ENCODE data around the gene NOTO.
"Not testable (repeated sequence)": the region's sequence is repeated elsewhere in the genome, so short reads cannot be mapped to it uniquely, and the experiment has no call there.

NOTO gene

GRCh38 chr2:73200281-73200680 is 2.1 kb upstream of the NOTO start:
- not testable (repeated sequence) for DNase-seq

- DNase-seq, result peak in 2 of 3 donors; percentile 8 to 17
These were observed 794 bp downstream of the NOTO start for GRCh38 chr2:73203055-73203681.

GRCh38 chr2:73205611-73206010 is 3.2 kb downstream of the NOTO start:
- no peak for DNase-seq

DNA sequence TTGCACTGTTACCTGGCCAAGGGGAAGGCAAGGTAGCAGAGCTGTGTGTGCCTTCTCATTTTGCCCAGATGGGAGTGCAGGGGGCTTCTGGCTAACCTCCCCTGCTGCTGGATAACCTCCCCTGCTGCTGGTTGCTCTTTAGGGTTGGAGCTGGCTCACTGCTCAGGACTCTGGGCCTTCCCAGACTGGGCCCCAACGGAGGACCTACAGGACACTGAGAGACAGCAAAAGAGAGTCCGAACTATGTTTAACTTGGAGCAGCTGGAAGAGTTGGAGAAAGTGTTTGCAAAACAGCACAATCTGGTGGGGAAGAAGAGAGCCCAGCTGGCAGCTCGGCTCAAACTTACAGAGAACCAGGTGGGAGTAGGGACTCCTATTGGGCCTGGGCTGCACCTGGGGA is 5.9 kb downstream of the NOTO start:
- no peak for DNase-seq

- no peak for DNase-seq
These were observed 7.6 kb downstream of the NOTO start for GRCh38 chr2:73210019-73210418.

DNA sequence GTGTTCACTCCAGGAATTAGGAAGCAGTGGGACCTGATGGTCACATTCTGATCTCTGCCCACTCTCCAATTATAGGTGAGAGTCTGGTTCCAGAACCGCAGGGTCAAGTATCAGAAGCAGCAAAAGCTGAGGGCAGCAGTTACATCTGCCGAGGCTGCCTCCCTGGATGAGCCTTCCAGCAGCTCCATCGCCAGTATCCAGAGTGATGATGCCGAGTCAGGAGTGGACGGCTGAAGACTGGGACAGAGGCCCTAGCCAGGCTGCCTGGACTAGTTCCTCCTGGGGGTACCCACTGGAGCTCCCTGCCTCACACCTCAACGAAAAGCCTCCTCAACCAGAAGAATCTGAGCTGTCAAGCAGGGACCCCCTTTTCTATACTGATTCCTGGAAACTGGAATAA is 8.3 kb downstream of the NOTO start:
- no peak for DNase-seq

DNA sequence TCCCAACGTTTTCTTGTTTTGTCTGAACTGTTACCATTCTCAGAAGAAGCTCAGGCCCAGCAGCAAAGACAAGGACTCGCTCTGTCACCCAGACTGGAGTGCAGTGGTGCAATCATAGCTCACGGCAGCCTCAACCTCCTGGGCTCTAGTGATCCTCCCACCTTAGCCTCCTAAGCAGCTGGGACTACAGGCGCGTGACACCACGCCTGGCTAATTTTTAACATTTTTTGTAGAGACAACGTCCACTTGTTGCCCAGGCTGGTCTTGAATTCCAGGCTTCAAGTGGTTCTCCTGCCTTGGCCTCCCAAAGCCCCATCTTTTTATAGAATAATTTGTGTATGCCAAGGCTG is 9.7 kb downstream of the NOTO start:
- no peak for DNase-seq

DNA sequence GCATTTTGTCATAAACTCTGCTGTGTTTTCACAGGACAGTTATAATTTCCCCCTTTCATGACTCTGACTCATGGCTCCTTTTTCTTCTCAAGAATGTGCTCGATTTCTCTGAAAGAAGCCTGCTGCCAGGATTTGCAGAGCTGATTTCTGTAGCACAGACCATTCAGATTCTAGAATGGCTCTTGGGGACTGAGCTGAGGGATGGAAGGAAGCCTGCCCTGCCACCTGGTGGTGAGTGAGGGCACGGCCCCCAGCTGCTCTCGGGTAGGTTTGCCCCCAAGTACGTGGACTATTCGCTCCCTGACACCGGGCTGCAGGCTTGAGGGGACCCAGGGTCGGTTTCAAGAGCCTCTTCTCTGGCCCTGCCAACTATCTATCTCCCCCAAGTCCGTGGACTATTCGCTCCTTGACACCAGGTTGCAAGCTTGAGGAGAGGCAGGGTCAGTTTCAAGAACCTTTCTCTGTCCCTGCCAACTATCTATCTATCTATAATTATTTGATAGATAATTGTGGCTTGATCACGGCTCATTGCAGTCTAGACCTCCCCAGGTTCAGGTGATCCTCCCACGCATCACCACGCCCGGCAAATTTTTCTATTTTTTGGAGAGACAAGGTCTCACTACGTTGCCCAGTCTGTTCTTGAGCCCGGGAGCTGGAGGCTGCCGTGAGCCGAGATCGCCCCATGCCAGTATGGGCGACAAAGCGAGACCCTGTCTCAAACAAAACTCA is 10.2 kb downstream of the NOTO start:
- peak; percentile 66 to 86 (median 78) for DNase-seq

GRCh38 chr2:73214120-73215035 is 12.0 kb downstream of the NOTO start, which contains the start of gene SMYD5:
TSS of gene SMYD5 (plus strand) at chr2:73214245. CDS start at chr2:73214267, 22 bp downstream.
- DNase-seq, result peak; percentile 93 to 96 (median 95)

DNA sequence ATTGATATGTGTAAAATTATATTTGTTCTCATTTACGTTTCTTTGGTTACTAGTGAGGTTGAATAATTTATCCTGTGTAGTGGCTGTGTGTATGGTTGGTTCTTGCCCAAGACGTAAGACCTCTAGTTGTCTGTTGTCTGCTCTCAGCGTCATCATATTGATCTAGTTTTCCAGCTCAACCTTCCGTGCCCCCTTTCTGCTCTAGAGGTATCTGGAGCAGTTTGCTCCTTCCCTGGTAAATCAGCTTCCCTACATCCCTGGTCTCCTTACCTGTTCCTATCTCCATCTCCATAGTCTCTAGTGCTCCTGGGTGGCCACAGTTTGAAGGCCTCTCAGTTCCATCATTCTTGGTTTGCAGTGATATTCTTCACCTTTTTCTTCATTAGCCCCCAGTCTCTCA is 12.9 kb downstream of the NOTO start:
- DNase-seq, result no peak

- no peak for DNase-seq
These were observed 14.8 kb downstream of the NOTO start for GRCh38 chr2:73217160-73217559.

DNA sequence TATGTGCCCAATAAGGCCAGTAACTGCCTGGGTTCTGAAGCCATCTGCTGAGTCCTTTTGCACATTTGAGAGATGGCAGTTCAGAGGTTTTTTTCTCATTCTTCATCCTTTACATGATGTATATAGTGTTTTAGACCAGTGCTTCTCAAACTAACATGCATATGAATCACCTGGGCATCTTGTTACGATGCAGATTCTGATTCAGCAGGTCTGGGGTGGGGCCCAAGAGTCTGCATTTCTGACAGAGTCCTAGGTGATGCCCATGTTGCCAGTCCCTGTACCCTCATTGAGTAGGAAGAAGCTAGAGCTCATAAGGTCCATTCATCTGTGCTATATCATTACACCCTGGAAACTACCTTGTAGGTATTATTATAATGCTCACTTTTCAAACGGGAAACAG is 15.5 kb downstream of the NOTO start:
- DNase-seq, result no peak

- no peak for DNase-seq
These were observed 15.9 kb downstream of the NOTO start for GRCh38 chr2:73218298-73218697.

DNA sequence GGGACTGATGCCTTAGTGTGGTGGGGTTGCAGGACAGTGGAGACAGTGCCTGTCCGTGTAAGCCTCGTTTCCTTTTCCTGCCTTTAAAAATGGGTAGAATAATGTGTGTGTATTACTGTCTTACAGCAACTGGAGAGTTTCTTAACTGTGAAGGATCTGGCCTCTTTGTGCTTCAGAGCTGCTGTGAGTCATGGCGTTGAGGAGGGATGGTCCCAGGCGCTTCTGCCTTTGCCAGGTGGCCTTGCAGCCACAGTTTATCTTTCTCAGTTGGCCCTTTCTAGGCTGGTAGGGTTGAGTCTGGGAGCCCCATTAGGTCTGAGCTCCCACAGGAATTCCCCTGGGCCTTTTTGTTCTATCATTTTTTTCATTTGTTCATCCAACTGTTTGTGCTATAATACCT is 21.4 kb downstream of the NOTO start:
- DNase-seq, result no peak

DNA sequence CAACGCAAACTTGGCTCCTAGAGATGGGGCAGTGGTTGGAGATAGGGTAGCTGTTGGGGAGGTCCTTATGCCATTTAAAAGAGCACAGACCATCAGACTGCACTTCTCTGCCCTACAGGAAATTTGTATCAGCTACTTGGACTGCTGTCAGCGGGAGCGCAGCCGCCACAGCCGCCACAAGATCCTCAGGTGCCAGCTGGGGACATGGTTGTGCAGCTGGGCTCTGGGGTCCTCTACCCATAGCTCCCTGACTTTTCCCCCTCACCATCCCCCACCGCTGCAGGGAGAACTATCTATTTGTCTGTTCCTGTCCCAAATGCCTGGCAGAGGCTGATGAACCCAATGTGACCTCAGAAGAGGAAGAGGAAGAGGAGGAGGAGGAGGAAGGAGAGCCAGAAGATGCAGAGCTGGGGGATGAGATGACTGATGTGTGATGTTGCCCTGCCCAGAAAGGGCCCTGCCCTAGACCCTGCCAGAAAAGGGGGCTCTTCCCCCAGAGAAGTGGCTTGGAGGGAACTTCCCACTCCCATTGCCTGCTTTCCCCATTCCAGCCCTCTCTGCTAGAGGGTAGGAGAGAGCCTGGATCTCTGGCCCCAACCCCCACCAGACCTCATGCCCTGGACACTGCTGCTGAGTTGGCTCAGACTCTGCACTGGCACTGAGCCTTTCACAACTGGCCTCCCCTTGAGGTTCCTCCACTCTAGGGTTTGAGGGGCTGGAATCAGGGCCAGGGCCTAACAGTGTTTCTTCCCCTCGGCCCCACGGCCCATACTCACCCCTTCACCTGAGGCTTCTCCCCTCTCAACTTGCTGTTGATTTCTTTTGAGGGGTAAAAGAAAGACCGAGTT is 23.4 kb downstream of the NOTO start:
- DNase-seq, result peak in 2 of 3 donors; percentile 20 to 28

- DNase-seq, result no peak
These were observed 24.7 kb downstream of the NOTO start for GRCh38 chr2:73227086-73227485.

GRCh38 chr2:73228631-73229030 is 26.3 kb downstream of the NOTO start:
- no peak for DNase-seq

GRCh38 chr2:73232403-73233153 is 30.2 kb downstream of the NOTO start:
- peak in 2 of 3 donors; percentile 20 to 33 for DNase-seq

DNA sequence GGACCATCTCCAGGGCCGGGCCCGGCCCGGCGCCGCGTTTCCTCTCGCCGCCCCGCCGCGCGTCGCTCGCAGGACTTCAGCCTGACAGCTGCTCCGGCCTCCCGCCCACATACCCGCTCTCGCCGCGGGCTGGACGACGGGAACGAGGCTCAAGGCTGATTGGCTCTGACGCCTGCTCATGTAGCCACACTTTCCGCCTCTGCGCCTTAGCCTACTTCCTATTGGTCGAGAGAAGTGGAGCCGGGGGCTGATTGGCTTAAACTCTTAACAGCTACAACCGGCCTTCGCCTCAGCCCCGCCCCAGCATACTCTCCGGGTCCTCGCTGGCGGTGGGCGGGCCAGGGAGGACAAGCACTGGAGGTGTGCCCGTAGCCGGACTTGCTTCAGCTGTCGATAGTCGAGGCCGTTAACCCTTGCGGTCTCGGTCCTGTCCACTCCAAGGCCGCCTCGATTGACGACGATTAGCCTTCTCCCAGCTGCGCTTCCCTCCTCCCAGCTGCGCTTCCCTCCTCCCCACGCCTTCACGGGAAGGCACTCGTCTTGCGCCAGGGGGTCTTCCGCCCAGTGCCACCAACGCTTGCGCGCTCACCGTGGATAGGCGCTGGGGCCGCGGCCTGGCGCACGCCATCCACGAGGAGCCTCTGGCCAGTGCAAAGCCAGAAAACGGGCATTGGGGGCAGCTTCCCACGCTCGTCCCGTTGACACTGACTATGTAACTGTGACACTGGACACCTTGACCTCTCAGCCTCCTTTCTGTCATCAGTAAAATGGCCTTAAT is 31.0 kb downstream of the NOTO start, which contains the start of gene PRADC1:
Gene PRADC1 (minus strand): TSS at position 86 of the 778 bp plus-strand sequence. CDS start 79 bp downstream, at position 7.
- peak; percentile 98 to 100 (median 99) for DNase-seq

DNA sequence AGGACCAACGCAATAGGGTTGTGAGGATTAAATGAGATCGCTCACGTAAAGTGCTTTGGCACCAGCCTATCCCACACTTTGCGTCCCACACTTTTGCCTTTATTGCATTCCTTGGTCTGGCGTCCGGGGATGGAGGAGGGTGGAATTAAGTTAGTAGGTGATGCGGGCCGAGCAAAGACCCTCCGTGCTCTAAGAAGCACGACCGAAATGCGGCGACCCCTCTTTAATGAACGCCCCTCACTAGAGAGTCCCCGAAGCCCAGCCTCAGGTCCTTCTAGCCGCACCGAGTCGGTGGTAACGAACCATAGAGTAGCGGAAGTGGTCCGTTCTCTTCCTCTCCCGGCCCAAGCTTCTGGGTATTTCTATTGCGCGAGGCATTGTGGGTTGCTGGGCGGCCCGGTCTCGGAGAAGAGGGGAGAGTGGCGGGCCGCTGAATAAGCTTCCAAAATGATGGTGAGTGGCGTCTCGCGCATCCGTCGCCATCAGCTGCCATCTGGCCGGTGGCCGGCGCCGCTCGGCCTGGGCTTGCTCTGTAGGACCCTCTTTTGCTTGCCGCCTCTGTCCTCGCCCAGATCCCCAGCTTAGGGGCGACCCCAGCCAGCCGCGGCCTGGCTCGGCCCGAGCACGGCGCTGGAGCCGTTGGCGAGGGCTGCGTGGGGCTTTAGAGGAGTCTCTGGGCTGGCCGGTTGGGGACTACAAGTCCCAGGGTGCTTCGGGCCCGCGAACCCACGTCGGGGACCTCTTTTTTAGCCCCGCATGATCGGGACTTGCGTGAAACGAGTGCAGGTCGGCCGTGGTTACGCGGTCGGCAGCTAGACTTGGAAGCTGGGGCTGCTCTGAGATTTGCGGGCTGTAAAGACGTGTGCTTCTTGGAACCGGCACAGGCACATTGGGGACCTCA is 31.8 kb downstream of the NOTO start, which contains the start of gene CCT7:
Gene CCT7 (plus strand): TSS at position 377 of the 901 bp plus-strand sequence. CDS start 71 bp downstream, at position 448.
- DNase-seq, result peak; percentile 92 to 95 (median 93)

Measured in suppressor macrophage treated with lipopolysaccharide for 1 hour (primary cell).